ENCODE results near the gene ABRACL. TPM values are rescaled to one million over a fixed set of nuclear protein-coding genes. Genes with fewer than 3 reads are reported as not detected.

ABRACL gene
- polyA plus RNA-seq, 1 experiment, result 56.4 TPM

GRCh38 chr6:139062932-139063646, 34.5 kb downstream of the ABRACL start:
- ChIA-PET POLR2A (no interaction called here), CTCF (no interaction called here)
- H3K9me3 ChIP-seq (ENCODE audit: control insufficient read depth, insufficient read depth, low read length), result no peaks in the 10 kb centered on the region
- no peak overlapping the region for H3K27ac ChIP-seq (ENCODE audit: low read depth, low read length)
- TF ChIP-seq CTCF (IDR thresholded peaks at IDR 0.05; ENCODE audit: low read depth, low read length), result no peak
- no peaks in the 10 kb centered on the region for H3K27me3 ChIP-seq (ENCODE audit: control insufficient read depth, insufficient read depth, low read length)
- no peak for DNase-seq (ENCODE audit: low read depth, low spot score)
- H3K4me3 ChIP-seq (ENCODE audit: low read depth, low read length), result no peak overlapping the region

GRCh38 chr6:139064981-139065665, 36.6 kb downstream of the ABRACL start:
- no peak for DNase-seq (ENCODE audit: low read depth, low spot score)
- no peak overlapping the region for H3K4me3 ChIP-seq (ENCODE audit: low read depth, low read length)
- no peaks in the 10 kb centered on the region for H3K27me3 ChIP-seq (ENCODE audit: control insufficient read depth, insufficient read depth, low read length)
- no peak for TF ChIP-seq CTCF (IDR thresholded peaks at IDR 0.05; ENCODE audit: low read depth, low read length)
- CTCF ChIA-PET, result no interaction called here
- H3K9me3 ChIP-seq (ENCODE audit: control insufficient read depth, insufficient read depth, low read length), result no peaks in the 10 kb centered on the region
- H3K27ac ChIP-seq (ENCODE audit: low read depth, low read length), result no peak overlapping the region
- POLR2A ChIA-PET, result no interaction called here

DNA sequence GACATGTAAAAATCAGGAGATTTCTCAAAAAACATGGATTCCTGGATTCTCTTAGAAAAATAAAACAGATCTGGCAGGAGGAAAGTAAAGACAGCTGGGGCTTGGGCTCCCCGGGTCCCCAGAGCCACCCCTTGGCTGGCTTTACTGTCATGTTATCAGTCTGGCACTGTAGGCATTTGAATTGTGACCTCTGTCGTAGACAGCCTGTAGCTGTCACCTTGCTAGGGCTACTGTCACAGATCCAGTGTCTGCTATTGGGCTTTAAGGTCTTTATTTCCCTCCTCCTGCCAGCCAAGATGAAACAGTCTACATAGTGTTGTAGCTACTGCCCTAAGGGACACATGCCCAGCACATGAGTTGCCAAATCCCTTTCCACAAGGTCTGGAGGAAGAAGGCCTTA, 37.5 kb downstream of the ABRACL start:
- H3K4me3 ChIP-seq (ENCODE audit: low read depth, low read length), result no peak overlapping the region
- CTCF ChIA-PET, result no interaction called here
- DNase-seq (ENCODE audit: low read depth, low spot score), result no peak
- POLR2A ChIA-PET, result interaction anchor here (0.6 kb wide), 1 partner anchor 12 kb away, joined by 3 read pairs; no protein-coding TSS in a partner anchor
- H3K9me3 ChIP-seq (ENCODE audit: control insufficient read depth, insufficient read depth, low read length), result no peaks in the 10 kb centered on the region
- no peak for TF ChIP-seq CTCF (IDR thresholded peaks at IDR 0.05; ENCODE audit: low read depth, low read length)
- no peak overlapping the region for H3K27ac ChIP-seq (ENCODE audit: low read depth, low read length)
- peaks cover 5% of the 10 kb centered on the region for H3K27me3 ChIP-seq (ENCODE audit: control insufficient read depth, insufficient read depth, low read length)

DNA sequence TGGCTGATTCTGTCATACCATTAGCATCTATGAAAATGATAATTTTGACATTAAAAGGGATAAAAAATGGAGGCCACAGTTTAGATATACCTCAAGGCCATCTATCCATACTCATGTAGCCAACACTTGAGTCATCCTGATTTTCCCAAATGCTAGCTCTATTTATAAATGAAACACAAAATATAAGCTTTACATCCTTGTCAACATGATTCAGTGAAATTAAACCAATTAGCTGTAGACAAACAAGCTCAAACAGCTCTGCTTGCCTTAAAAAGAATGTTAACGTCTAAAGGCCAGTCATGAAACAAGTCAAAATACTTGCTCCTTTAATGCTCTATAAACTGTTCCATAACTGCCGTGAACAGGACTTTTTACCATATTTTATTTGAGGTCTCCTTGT, 40.3 kb downstream of the ABRACL start:
- peaks cover 6% of the 10 kb centered on the region for H3K27me3 ChIP-seq (ENCODE audit: control insufficient read depth, insufficient read depth, low read length)
- POLR2A ChIA-PET, result no interaction called here
- H3K9me3 ChIP-seq (ENCODE audit: control insufficient read depth, insufficient read depth, low read length), result no peaks in the 10 kb centered on the region
- TF ChIP-seq CTCF (IDR thresholded peaks at IDR 0.05; ENCODE audit: low read depth, low read length), result no peak
- no peak for DNase-seq (ENCODE audit: low read depth, low spot score)
- no peak overlapping the region for H3K27ac ChIP-seq (ENCODE audit: low read depth, low read length)
- H3K4me3 ChIP-seq (ENCODE audit: low read depth, low read length), result no peak overlapping the region
- CTCF ChIA-PET, result no interaction called here

DNA sequence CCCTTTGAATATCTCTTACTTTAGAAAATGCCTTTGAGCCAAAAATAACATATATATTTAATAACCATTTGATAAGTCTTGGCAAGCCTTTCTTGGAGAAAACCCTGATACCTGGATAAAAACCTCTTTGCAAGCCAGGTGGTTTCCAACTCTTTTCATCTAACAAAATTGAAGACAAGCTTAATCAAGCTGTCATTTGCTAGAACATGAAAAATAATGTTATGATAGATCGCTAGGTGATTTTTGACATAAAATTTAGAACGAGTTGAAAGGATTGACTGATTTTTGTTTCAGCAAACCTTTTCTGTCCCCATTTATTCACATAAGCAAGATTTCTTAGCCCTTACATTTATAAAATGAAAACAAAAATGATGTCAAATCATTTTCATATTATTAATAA, 44.6 kb downstream of the ABRACL start:
- DNase-seq (ENCODE audit: low read depth, low spot score), result no peak
- TF ChIP-seq CTCF (IDR thresholded peaks at IDR 0.05; ENCODE audit: low read depth, low read length), result no peak
- Histone ChIP-seq H3K4me3 (ENCODE audit: low read depth, low read length) (no peak overlapping the region), H3K9me3 (ENCODE audit: control insufficient read depth, insufficient read depth, low read length) (no peaks in the 10 kb centered on the region), H3K27me3 (ENCODE audit: control insufficient read depth, insufficient read depth, low read length) (peaks cover 6% of the 10 kb centered on the region), H3K27ac (ENCODE audit: low read depth, low read length) (no peak overlapping the region)
- ChIA-PET POLR2A (no interaction called here), CTCF (no interaction called here)

All from AG04450 (cell line).